WTC11 (cell line): ENCODE results near the gene MRPL39.

Source experiments
- CTCF ChIP-seq: fragments of 200-600 bp; IDR thresholded peaks from 2 replicates; pipeline ENCODE4 v1.8.0; 2022; ENCODE audit warnings: antibody characterized with exemption
- PRDM15 ChIP-seq: sonication (generic); formaldehyde crosslinking; IDR thresholded peaks from 2 replicates; pipeline ENCODE4 v1.8.0; 2022; ENCODE audit warnings: missing genetic modification reagents
- USF2 ChIP-seq: sonication (generic); formaldehyde crosslinking; IDR thresholded peaks from 2 replicates; pipeline ENCODE4 v1.8.1; 2023; ENCODE audit warnings: mild to moderate bottlenecking, missing genetic modification reagents, moderate library complexity
- TF ChIP-seq, protein P1 (sequence below): fragments of 250-450 bp; sonication (Bioruptor Pico); IDR thresholded peaks from 2 replicates; pipeline ENCODE4 v1.9.0; 2021; ENCODE audit warnings: mild to moderate bottlenecking

- TF ChIP-seq USF2 (CRISPR knock-in tag) (no peak), CTCF (no peak), PRDM15 (CRISPR knock-in tag) (no peak)
- TF ChIP-seq, protein P1, sequence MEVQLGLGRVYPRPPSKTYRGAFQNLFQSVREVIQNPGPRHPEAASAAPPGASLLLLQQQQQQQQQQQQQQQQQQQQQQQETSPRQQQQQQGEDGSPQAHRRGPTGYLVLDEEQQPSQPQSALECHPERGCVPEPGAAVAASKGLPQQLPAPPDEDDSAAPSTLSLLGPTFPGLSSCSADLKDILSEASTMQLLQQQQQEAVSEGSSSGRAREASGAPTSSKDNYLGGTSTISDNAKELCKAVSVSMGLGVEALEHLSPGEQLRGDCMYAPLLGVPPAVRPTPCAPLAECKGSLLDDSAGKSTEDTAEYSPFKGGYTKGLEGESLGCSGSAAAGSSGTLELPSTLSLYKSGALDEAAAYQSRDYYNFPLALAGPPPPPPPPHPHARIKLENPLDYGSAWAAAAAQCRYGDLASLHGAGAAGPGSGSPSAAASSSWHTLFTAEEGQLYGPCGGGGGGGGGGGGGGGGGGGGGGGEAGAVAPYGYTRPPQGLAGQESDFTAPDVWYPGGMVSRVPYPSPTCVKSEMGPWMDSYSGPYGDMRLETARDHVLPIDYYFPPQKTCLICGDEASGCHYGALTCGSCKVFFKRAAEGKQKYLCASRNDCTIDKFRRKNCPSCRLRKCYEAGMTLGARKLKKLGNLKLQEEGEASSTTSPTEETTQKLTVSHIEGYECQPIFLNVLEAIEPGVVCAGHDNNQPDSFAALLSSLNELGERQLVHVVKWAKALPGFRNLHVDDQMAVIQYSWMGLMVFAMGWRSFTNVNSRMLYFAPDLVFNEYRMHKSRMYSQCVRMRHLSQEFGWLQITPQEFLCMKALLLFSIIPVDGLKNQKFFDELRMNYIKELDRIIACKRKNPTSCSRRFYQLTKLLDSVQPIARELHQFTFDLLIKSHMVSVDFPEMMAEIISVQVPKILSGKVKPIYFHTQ (CRISPR knock-in tag) = no peak
These were observed 70.1 kb downstream of the MRPL39 start for GRCh38 chr21:25537174-25537573.
